GM21786 (cell line): ENCODE data around the gene FAM229A.
"Not testable (repeated sequence)": the region's sequence is repeated elsewhere in the genome, so short reads cannot be mapped to it uniquely, and the experiment has no call there.

Source experiments
- ATAC-seq: cut with Tn5 transposase; IDR thresholded peaks from one replicate; pipeline ENCODE4 v1.9.1; 2021; ENCODE audit not compliant: unreplicated experiment

Gene FAM229A, protein sequence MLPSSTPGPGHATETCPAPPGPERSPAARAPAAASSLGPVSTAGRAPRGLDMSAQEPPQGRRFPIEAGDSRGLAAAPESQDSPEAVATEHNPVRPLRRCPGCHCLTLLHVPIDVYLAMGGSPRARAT

DNA sequence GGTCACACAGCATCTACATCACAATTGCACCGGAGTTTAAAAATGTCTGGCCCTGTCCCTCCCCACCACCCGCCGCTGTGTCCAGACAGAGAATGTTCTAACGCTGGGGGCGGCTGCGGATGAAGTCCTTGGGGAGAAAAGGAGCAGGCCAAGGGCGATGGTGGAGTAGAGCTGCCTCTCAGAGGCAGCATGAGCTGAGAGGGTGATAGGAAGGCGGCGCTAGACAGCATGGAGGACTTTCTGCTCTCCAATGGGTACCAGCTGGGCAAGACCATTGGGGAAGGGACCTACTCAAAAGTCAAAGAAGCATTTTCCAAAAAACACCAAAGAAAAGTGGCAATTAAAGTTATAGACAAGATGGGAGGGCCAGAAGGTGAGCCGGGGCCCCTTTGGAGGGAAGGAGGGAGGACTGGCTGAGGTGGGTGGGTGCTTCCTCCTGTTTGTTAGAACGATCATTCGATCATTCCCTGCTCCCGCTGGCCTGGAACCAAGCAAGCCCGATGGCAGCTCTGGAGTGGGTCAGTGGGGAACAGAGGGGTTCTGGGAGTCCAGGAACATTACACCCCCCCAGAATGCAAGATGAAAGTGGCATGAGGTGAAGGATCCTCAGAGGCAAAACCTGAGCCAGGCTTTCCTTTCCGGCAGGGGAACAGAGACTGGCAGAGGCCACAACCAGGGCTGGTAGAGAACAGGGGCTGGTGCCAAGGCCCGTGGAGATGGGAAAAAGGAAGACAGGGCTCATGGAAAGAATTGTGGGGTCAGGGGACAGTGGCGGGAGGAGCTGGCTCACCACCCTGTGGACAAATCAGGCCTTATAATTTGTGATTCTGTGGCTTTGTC is at the start of gene FAM229A, which contains the start of gene TSSK3:
Gene FAM229A (minus strand): TSS at position 12 of the 840 bp plus-strand sequence. CDS start 394 bp downstream, outside the sequence.
Gene TSSK3 (plus strand): TSS at position 66 of the 840 bp plus-strand sequence. CDS start 163 bp downstream, at position 229.
- ATAC-seq = no peak

DNA sequence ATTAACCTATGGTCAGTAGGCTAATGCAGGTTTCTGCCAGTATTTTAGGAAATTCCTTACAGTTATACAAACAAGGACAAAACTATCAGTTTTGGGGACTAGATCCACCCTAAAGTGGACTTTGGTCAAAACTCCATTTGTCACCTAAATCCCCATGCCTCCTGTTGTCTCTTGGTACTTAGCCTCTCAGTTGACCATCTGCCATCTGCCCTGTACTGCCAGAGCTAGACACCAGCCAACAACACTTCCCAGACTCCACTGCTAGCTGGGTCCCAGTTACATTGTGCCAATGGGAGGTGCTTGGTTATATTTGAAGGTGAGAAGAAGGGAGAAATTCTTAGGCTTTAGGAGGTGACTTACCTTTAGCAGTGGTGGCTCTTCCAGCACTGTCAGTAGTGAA is 49.0 kb upstream of the FAM229A start:
- no peak for ATAC-seq

DNA sequence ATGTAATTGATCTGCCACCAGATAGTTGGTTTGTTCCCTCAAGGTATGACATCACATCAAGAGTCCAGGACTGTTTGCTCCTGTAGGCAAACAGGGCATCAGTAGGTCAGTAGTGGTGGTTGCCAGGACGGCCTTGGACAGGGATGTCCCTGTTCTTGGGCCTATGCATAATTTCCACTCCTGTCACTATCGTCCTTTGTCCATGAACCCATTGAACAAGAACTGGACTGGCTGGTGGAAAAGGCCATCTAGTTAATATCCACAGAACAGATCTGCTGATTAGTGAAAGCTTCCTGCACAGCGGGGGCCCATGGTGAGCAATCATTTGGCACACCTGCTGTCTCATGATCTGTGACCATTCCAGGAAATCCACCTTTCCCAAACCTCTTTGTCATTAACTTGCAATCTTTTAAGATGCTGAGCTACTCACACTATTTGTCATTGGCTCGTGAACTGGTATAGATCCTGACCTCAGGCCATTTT is 44.4 kb upstream of the FAM229A start:
- ATAC-seq = no peak

DNA sequence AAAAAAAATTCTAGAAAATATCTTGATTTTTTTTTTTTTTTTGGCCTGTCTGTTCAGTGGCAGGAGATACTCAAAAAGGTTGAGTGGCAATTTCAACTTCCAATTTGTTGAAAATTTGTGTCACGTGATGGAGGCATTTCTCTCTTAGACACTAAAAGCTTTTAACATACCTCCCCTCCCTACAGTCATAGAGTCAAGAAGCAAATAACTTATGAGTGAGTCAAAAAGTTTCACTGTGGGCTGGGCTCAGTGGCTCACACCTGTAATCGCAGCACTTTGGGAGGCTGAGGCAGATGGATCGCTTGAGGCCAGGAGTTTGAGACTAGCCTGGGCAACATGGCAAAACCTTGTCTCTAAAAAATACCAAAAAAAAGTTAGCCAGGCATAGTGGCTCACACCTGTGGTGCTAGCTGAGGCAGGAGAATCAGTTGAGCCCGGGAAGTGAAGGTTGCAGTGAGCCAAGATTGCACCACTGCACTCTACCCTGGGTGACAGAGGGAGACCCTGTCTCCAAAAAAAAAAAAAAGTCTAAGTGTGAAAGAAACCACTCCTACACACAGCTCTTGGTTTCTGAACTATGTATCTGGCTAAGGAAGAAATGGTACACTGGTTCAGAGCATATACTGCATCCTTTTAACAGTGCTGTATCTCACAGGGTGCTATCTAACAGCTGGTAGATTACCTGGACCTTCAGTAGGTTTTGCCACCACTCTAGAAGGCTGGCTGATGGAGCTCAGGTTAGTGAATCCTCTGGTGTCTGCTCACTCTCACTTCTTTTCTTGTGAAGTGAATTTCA is 43.6 kb upstream of the FAM229A start:
- no peak for ATAC-seq

DNA sequence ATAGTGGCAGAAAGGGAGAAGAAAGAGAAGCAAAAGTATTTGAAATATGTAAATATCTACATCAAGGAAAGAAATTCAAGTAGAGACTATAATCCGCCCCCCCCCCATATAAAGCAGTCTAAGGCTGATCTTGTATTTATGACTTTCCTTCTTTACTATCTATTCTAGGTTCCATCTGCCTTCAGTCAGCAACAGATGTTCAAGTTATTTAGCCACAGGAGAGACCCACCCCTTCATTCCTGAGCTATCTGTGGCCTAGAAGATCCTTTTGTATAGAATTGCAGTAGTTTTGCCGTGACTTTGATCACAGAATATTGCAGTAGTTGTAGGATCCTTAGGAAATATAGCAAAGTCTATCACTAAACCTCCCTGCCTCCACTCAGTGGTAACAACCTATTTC is 42.7 kb upstream of the FAM229A start:
- no peak for ATAC-seq

DNA sequence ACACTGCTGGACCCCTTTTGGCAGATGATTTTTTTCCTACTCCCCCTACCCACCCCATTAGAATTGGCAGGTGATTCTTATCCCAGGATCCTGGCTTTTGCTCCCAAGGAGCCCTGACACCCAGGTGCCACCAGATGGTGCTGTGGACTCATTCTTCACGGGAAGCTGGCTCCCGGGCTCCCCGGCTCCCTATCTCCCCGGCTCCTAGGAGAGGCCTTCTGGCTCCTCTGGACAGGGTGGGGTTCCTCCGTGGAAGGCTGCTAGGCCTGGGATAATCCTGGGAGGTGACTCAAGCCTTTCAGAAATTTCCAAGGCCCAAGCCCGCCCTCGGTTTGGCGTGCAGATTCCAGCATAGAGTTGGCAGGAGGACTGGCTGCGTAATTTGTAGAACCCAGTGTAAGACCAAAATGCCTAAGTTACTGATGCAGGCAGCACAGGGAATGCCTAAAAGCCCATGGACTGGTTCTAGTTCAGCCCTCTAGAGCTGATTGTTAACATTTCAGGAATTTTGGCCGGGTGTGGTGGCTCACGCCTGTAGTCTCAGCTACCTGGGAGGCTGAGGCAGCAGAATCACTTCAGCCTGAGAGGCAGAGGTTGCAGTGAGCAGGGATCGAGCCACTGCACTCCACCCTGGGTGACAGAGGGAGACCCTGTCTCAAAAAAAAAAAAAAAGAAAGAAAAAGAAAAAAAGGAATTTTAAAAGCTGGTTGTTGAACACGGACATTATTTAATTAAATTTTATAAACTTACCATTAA is 38.8 kb upstream of the FAM229A start:
- no peak for ATAC-seq

DNA sequence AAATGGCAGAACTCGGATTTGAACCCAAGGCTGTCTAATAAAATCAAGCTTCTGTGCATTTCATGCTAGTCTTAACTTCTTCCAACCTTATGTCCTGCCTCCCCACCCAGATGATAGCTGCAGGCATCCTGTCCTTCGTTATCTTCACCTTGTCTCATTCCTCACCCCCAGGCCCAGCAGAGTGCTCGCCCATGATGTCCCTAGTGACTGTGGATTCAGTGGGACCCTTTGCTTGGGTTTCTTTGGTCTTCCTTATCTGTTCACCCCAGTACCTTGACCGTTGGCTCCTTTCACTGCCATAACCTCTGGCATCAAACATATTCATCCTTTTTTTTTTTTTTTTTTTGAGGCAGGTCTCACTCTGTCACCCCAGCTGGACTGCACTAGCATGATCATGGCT is 37.6 kb upstream of the FAM229A start:
- ATAC-seq = no peak

DNA sequence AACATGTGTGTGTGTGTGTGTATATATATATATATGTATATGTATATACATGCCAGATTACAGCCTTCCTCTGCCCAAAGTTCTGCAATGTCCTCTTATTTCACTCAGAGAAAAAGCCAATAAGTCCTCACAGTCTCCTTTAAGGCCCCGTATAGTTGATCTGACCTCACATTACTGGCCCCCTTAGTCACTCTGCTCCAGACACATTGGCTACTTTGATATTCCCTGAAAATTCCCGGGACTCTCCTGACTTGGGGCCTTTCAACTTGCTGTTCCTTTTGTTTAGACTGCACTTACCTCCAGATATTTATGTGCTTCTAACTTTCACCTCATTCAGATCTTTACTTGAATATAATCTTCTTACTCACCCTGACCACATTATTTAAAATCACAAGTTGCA is 36.1 kb upstream of the FAM229A start:
- no peak for ATAC-seq

DNA sequence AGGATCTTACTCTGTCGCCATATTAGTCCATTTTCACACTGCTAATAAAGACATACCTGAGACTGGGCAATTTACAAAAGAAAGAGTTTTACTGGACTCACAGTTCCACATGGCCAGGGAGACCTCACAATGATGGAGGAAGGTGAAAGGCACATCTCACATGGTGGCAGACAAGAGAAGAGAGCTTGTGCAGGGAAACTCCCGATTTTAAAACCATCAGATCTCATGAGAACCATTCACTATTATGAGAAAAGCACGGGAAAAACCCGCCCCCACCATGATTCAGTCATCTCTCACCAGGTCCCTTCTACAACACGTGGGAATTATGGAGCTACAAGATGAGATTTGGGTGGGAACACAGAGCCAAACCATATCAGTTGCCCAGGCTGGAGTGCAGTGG is 34.2 kb upstream of the FAM229A start:
- not testable (repeated sequence) for ATAC-seq

DNA sequence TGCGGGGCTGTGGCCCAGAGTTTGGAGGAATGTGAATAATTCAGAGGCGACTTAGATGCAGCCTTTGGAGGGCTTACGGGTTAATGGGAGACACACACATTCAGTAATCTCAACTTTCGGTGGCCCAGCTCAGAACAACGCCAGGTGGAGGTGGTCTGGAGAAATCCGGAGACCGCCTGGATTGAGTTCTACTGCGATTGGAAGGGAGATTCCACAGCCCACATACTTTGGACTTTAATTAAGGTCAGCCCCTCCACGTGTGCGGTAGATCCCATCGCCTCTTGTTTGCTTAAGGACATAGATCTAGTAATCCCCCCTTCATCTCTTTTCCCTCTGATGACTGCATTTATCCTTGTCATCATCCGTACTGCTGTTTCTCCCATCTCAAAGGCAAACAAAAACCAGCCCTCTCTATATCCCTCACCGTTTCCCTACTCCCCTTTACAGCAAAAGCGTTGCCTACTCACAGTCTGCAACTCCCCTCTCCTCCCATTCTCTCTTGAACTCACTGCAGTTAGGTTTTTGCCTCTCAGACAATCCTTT is 32.7 kb upstream of the FAM229A start:
- no peak for ATAC-seq

DNA sequence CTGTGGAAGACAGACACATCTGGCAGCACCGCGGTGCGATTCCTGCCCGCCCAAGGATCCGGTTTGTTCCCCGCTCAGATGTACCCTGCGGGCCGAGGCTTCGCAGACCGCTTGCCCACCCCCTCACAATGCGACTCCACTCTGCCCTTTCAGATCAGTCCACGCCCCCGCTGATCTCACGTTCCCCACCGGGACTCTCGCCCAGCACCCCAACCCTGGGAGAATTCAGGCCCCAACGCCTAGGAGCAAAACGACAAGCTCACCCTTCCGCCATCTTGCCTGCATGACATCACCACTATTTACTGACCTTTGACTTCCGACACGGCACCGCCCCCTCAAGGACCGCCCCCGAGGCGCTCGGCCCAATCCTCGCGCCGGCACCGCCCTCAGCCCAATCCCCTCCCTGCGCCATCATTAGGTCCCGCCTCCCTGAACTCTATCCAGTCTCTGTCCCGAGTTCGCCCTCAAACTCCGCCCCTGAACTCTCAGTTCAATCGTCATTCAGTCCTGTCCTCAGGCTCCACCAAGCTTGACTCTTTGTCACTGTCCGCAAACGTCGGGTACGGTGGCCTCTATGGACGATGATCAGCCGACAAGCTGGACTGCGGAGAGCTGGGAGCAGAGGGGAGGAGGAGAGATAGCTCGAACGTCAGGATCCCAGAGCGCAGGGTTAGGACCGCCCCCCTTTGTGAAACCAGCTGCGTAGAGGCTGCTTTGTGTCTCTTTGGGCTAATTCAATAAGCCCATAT is 32.0 kb upstream of the FAM229A start, which contains the start of gene BSDC1:
Gene BSDC1 (minus strand): TSS at position 301 of the 749 bp plus-strand sequence. CDS start 27 bp downstream, at position 274.
- peak; percentile 96 for ATAC-seq

DNA sequence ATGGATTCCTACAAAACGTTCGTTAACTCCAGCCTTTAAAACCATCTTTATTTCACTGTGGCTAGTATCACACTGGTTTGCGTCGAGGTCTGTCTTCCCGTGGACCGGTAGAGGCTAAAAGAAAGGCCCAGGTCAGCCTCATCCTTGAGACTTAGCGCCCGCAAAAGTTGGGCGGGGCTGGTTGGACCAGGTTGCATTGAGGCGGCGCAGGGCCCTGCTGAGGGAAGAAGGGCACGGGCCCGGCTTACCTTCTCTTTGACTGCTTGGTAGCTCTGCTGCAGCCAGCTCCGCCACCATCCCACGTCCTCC is 31.5 kb upstream of the FAM229A start:
- no peak for ATAC-seq

DNA sequence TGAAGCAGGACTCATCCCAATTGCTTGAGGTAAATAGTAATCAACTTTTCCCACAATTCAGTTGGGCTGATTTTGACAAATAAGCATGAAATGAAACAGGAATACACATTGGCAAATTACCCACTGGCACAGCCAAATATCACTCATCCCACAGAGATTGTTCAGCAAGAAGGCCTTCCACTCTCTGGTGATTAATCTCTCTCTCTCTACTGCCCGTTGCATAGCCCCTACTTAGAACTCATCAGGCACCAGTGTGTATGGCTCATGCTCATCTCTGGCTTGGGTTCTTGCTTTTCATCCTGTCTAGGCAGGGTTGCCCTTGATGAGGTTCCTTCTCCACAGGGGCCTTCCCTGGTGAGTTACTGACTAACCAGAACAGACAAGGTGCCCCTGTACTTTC is 30.9 kb upstream of the FAM229A start:
- no peak for ATAC-seq

DNA sequence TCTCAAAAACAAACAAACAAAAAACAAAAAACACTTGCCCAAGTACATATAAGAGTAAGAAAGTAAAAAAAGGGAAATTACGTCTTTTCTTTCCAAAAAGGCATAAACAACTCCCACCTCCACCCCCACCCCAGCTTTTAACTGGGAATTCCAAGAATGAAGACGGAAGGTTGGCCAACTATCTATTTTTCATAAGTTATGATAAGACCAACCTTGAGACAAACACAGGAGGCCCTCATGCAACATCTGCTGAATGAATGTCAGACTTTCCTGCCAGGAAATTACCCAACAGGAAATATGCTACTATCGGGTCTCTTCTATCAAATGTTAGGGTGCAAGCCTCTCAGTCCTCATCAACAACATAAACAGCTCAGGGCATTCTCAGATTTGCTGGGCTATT is 30.0 kb upstream of the FAM229A start:
- ATAC-seq = no peak

DNA sequence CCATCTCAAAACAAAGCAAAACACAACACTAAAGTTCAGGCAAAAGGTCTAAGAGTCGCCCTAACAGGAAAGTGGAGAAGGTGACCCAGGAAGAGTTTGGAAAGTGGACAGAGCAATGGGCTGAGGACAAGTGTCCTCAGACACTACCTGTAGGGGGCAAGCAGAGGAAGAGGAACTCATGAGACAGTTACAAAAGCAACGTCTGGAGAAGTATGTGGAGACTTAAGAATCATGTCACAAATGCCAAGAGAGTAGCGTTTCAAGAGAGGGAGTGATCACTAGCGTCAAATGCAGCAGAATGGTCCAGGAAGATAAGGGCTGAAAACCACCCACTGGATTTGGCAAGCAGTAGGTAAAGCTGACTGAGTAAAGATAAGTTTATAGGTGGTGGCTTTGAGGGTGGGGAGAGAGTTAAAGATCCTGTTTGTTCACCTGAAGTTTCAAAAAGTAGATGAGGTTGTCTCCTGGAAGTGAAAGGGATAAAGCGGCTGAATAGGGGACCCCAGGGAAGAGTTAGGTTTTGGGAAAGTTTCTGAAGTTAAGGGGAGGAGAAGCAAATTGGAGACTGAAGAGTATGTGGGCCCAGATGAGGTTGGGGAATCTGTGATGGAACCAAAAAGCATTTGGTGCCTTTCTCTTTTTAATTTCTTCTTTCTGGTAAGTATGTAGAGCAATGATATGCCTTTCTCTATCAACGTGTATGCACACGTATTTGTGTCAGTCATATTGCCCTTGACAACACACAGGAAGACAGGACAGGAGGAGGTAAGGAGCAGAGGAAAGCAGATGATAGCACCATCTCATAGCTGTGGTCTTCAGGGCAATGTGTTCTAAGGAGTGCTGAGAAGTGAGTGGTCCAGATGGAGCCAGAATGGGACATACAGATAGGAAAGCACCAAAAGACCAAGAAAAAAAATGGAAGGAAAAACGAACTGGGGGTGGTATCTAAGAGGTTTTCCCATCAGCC is 28.9 kb upstream of the FAM229A start:
- ATAC-seq = no peak

DNA sequence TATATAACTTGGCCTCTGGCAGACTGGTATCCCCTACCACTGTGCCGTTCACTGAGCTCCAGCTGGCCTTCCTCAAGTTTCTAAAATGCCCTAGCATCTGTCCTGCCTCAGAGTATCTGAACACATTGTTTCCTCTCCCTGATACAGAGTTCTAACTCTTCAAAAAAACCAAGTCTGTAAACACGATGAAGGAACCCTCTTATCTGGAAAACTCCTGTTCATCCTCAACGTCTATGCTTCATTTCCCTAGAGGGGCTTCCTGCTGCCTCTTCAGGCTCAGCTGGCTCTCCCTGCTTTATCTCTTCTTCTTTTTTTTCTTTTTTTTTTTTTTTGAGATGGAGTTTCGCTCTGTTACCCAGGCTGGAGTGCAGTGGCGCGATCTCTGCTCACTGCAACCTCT is 26.4 kb upstream of the FAM229A start:
- ATAC-seq = no peak

DNA sequence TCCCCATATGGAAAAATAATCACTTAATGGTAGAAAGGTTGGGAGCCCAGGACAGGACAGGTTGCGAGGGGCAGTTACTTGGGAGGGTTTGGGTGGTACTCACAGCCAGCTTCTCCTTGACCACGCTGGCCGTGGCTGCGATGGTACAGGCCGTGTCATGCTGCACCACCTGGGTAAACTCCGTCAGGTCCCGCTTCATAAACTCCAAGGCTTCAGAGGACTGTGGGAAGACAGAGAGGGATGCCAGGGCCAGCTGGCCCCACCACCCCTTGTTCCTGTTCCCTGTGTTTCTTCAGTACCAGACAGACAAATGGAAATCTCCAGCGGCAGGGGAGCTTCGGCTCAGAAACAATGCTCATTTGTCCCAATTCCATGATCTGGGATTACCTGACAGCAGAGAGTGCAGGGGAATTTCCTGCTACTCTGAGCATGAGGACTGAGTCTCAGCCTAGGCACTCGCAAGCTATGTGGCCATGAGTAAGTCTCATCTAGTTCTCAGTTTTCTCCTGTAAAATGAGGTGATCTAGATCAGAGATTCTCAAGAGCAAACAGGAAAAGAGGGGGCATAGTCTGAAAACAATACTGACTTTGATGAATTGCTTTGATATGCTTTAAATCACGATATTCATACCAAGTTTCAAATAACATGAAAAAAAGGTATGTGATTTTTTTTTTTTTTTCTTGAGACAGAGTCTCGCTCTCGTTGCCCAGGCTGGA is 24.5 kb upstream of the FAM229A start:
- ATAC-seq = no peak

DNA sequence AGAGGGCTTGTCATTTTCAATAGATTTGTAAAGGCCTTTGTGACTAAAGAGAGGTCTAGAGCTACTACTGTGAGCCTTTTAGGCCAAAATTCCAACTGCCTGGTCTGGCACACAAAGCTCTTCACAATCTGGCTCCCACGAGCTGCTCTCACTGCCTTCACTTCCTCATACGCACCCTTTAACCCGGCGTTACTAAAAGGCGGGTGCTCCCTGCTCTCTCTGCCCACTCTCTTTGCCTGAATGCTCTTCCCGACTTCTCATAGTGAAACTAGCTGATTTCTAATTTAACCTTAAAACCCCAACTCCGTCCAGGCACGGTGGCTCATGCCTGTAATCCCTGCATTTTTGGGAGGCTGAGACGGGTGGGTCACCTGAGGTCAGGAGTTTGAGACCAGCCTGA is 17.8 kb upstream of the FAM229A start:
- no peak for ATAC-seq
